ENCODE data around the gene RAB40C.

DNA sequence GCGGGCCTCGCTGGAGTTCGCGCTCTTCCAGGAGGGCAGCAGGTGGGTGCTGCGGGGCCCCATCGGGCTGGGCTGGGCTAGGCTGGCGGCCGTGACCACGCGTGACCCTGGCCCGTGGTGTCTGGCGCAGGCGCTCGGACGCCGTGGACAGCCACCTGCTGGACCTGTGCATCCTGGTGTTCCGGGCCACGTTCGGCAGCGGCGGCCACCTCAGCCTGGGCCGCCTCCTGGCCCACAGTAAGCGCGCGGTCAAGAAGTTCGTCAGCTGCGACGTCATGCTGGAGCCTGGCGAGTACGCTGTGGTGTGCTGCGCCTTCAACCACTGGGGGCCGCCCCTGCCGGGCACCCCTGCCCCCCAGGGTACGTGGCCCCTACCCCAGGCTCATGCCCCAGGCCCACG lies 37.7 kb upstream of the RAB40C start:
- TF ChIP-seq EZH2phosphoT487 (IDR thresholded peaks at IDR 0.05; ENCODE audit: insufficient read depth, low read depth) (no peak), EZH2 (IDR thresholded peaks at IDR 0.05; ENCODE audit: insufficient read depth, poor library complexity, severe bottlenecking) (no peak)
